GM21529 (cell line): ENCODE data around the gene CCNYL1.
"Not testable (repeated sequence)": the region's sequence is repeated elsewhere in the genome, so short reads cannot be mapped to it uniquely, and the experiment has no call there.

ENCODE experiments used
- ATAC-seq: cut with Tn5 transposase; IDR thresholded peaks from one replicate; pipeline ENCODE4 v1.9.1; 2021; ENCODE audit not compliant: unreplicated experiment

Gene CCNYL1

GRCh38 chr2:207710814-207711740, at the start of gene CCNYL1:
CCNYL1 (plus strand) TSS chr2:207711640; CDS start chr2:207711897, 257 bp downstream.
- ATAC-seq = peak; percentile 95

- ATAC-seq = peak; percentile 93
These were observed 49.2 kb upstream of the CCNYL1 start for GRCh38 chr2:207662203-207662602.

- ATAC-seq = no peak
These were observed 47.4 kb upstream of the CCNYL1 start for GRCh38 chr2:207663870-207664545.

- no peak for ATAC-seq
These were observed 40.6 kb upstream of the CCNYL1 start for GRCh38 chr2:207670887-207671286.

- ATAC-seq = no peak
These were observed 38.0 kb upstream of the CCNYL1 start for GRCh38 chr2:207673431-207673830.

- no peak for ATAC-seq
These were observed 37.1 kb upstream of the CCNYL1 start for GRCh38 chr2:207674266-207674774.

GRCh38 chr2:207674826-207675225, 36.6 kb upstream of the CCNYL1 start:
- ATAC-seq = no peak

- no peak for ATAC-seq
These were observed 34.5 kb upstream of the CCNYL1 start for GRCh38 chr2:207676827-207677354.

GRCh38 chr2:207681431-207681830, 30.0 kb upstream of the CCNYL1 start:
- no peak for ATAC-seq

GRCh38 chr2:207682557-207682956, 28.9 kb upstream of the CCNYL1 start:
- ATAC-seq = no peak

- no peak for ATAC-seq
These were observed 28.0 kb upstream of the CCNYL1 start for GRCh38 chr2:207683438-207683837.

- no peak for ATAC-seq
These were observed 27.4 kb upstream of the CCNYL1 start for GRCh38 chr2:207683879-207684627.

GRCh38 chr2:207686812-207687211, 24.6 kb upstream of the CCNYL1 start:
- ATAC-seq = no peak

GRCh38 chr2:207688597-207688996, 22.8 kb upstream of the CCNYL1 start:
- no peak for ATAC-seq

- ATAC-seq = not testable (repeated sequence)
These were observed 20.5 kb upstream of the CCNYL1 start for GRCh38 chr2:207690845-207691461.

GRCh38 chr2:207692206-207693065, 19.0 kb upstream of the CCNYL1 start:
- peak; percentile 57 for ATAC-seq

GRCh38 chr2:207693641-207694249, 17.7 kb upstream of the CCNYL1 start:
- ATAC-seq = no peak

GRCh38 chr2:207694811-207695281, 16.6 kb upstream of the CCNYL1 start:
- no peak for ATAC-seq

- no peak for ATAC-seq
These were observed 16.1 kb upstream of the CCNYL1 start for GRCh38 chr2:207695293-207695692.
